Cardiac fibroblast (primary cell): ENCODE results near the gene TREML1.

Experiments
- DNase-seq, 2 donors: peaks; one replicate each; pipeline versions ENCODE4 v3.0.0 to v3.0.0-alpha.2; 2010; ENCODE audit warnings: low read depth in 2 of 2
- H3K4me3 ChIP-seq, 2 donors: replicated peaks in 1 of 2; 1 replicate in 1 of 2; 2 replicates in 1 of 2; pipeline ENCODE4 v1.5.1; 2011; ENCODE audit warnings: low read depth in 2 of 2, low read length in 2 of 2, mild to moderate bottlenecking in 2 of 2, moderate library complexity in 1 of 2
- CTCF ChIP-seq: IDR thresholded peaks from one replicate; pipeline ENCODE4 v1.5.1; 2011; ENCODE audit warnings: low read depth, mild to moderate bottlenecking, low read length, inconsistent platforms

Gene TREML1

GRCh38 chr6:41160933-41161332, 6.8 kb upstream of the TREML1 start:
- H3K4me3 ChIP-seq, result no peak overlapping the region
- no peak for TF ChIP-seq CTCF
- DNase-seq, result no peak

- H3K4me3 ChIP-seq, result no peak overlapping the region
- peak in 1 of 2 donors; percentile 38 for DNase-seq
- no peak for TF ChIP-seq CTCF
Measured at GRCh38 chr6:41159415-41160082, 5.4 kb upstream of the TREML1 start.

GRCh38 chr6:41157323-41157722, 3.2 kb upstream of the TREML1 start:
- no peak overlapping the region for H3K4me3 ChIP-seq
- no peak for TF ChIP-seq CTCF
- DNase-seq, result no peak

- no peak for DNase-seq
- no peak for TF ChIP-seq CTCF
- H3K4me3 ChIP-seq, result no peak overlapping the region
Measured at GRCh38 chr6:41156771-41157170, 2.6 kb upstream of the TREML1 start.

- TF ChIP-seq CTCF, result no peak
- DNase-seq, result no peak
- no peak overlapping the region for H3K4me3 ChIP-seq
Measured at GRCh38 chr6:41156001-41156400, 1.9 kb upstream of the TREML1 start.

GRCh38 chr6:41155132-41155805, 1.1 kb upstream of the TREML1 start:
- DNase-seq, result no peak
- no peak overlapping the region for H3K4me3 ChIP-seq
- no peak for TF ChIP-seq CTCF
